ENCODE results near the gene POU2F1.

POU2F1 gene

GRCh38 chr1:167367705-167368104, 147.0 kb downstream of the POU2F1 start:
- DNase-seq (ENCODE audit: low read depth) = no peak
- no peak overlapping the region for H3K4me3 ChIP-seq (ENCODE audit: low read depth, low read length)
- no peak for TF ChIP-seq CTCF (IDR thresholded peaks at IDR 0.05; ENCODE audit: control insufficient read depth, extremely low read depth, insufficient read depth)

- no peak for TF ChIP-seq CTCF (IDR thresholded peaks at IDR 0.05; ENCODE audit: control insufficient read depth, extremely low read depth, insufficient read depth)
- H3K4me3 ChIP-seq (ENCODE audit: low read depth, low read length) = no peak overlapping the region
- DNase-seq (ENCODE audit: low read depth) = no peak
Measured at GRCh38 chr1:167369175-167369574, 148.5 kb downstream of the POU2F1 start.

DNA sequence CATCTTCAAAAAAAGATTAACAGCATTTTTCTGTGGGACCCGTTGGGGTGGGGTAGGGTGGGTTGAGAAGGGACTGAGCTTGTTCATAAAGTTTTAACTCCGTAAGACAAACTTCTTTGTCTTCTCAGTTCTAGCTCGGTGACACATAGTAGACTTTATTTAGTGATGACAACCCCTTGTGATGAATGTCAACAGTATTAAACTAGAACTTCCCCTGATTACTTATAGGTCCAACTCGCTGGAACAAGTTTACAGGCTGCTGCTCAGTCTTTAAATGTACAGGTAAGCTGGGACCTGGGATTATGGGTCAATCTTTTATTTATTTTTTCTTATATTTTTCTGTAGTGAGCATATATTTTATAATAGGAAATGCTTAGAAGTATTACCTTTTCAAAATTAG, 149.2 kb downstream of the POU2F1 start:
- H3K4me3 ChIP-seq (ENCODE audit: low read depth, low read length) = no peak overlapping the region
- DNase-seq (ENCODE audit: low read depth) = peak; percentile 18
- no peak for TF ChIP-seq CTCF (IDR thresholded peaks at IDR 0.05; ENCODE audit: control insufficient read depth, extremely low read depth, insufficient read depth)

DNA sequence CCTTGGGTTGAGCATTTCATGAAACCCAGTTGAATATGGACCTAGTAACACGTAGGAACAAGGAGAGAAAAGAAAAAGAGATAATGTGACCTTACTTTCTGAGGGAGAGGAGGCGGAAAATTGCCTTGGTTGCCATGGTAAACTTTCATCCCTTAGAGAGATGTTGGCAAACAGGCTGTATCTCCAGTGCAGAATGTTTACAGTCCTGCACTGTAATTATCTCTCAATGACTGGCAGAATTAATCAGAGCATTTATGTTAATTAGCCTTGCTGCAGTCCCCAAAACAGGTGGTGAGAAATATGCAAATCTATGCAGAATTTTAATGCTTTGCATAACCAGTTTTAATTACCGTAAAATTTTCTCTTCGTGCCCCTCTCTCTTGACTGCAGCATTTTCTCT, 150.3 kb downstream of the POU2F1 start:
- no peak overlapping the region for H3K4me3 ChIP-seq (ENCODE audit: low read depth, low read length)
- DNase-seq (ENCODE audit: low read depth) = no peak
- TF ChIP-seq CTCF (IDR thresholded peaks at IDR 0.05; ENCODE audit: control insufficient read depth, extremely low read depth, insufficient read depth) = no peak

DNA sequence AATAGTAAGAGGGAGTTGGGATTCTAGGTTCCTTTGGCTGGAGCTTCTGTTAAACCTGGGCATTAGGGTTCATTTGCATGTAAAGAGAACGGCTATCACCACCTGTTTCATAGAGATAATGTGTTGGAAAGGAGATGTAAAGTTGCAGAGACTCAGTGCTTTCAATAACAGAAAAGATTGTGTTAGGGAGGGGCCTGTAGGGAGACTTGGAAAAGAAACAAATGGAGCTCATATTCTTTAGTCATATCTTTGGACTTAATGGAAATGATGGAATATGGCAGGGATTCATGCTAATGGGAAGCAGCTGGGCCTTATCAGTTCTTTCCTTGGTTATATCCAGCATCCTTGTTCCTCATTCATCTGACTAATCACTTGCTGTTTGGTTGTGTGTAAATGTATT, 152.7 kb downstream of the POU2F1 start:
- H3K4me3 ChIP-seq (ENCODE audit: low read depth, low read length) = no peak overlapping the region
- TF ChIP-seq CTCF (IDR thresholded peaks at IDR 0.05; ENCODE audit: control insufficient read depth, extremely low read depth, insufficient read depth) = no peak
- no peak for DNase-seq (ENCODE audit: low read depth)

GRCh38 chr1:167373986-167374385, 153.3 kb downstream of the POU2F1 start:
- TF ChIP-seq CTCF (IDR thresholded peaks at IDR 0.05; ENCODE audit: control insufficient read depth, extremely low read depth, insufficient read depth) = no peak
- DNase-seq (ENCODE audit: low read depth) = no peak
- no peak overlapping the region for H3K4me3 ChIP-seq (ENCODE audit: low read depth, low read length)

DNA sequence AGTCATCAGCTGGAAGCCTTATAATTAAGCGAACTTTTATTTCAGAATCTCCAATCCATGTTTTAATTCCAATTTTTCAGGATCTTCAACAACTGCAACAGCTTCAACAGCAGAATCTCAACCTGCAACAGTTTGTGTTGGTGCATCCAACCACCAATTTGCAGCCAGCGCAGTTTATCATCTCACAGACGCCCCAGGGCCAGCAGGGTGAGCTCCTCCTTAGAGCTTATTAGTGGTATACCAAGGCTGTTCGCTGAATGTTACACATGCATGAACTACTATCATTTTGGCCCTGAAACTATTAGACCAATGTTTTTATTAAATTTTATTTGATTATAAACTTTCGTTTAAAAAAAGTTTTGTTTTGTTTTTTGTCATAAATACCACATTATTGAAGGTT, 155.3 kb downstream of the POU2F1 start:
- no peak for DNase-seq (ENCODE audit: low read depth)
- TF ChIP-seq CTCF (IDR thresholded peaks at IDR 0.05; ENCODE audit: control insufficient read depth, extremely low read depth, insufficient read depth) = no peak
- no peak overlapping the region for H3K4me3 ChIP-seq (ENCODE audit: low read depth, low read length)
